Neuronal stem cell (in vitro differentiated cells): ENCODE measurements around the gene TBX2.

Experiments used
- DNase-seq: peaks from one replicate; pipeline ENCODE4 v3.0.0-alpha.2; 2013; ENCODE audit warnings: low spot score
- H2AFZ ChIP-seq: one replicate; pipeline ENCODE4 v1.6.1; 2013; ENCODE audit warnings: mild to moderate bottlenecking, low read length, inconsistent platforms
- H2AK5ac ChIP-seq: 2 replicates; pipeline ENCODE4 v1.6.1; 2013; ENCODE audit warnings: low read depth, mild to moderate bottlenecking, inconsistent platforms, low read length, moderate library complexity, mixed read lengths
- H2BK120ac ChIP-seq: 2 replicates; pipeline ENCODE4 v1.6.1; 2013; ENCODE audit warnings: low read depth, mild to moderate bottlenecking, inconsistent platforms, low read length, moderate library complexity, mixed read lengths
- H2BK12ac ChIP-seq: one replicate; pipeline ENCODE4 v1.6.1; 2013; ENCODE audit warnings: low read length, inconsistent platforms
- H2BK15ac ChIP-seq: 2 replicates; pipeline ENCODE4 v1.6.1; 2013; ENCODE audit warnings: mild to moderate bottlenecking, low read length, inconsistent platforms, mixed read lengths
- H2BK5ac ChIP-seq: one replicate; pipeline ENCODE4 v1.6.1; 2013; ENCODE audit warnings: inconsistent platforms, mild to moderate bottlenecking, low read length, moderate library complexity
- H3K14ac ChIP-seq: one replicate; pipeline ENCODE4 v1.6.1; 2013; ENCODE audit warnings: low read length, inconsistent platforms
- H3K18ac ChIP-seq: 2 replicates; pipeline ENCODE4 v1.6.1; 2013; ENCODE audit warnings: low read length, inconsistent platforms
- H3K23ac ChIP-seq: 2 replicates; pipeline ENCODE4 v1.6.1; 2013; ENCODE audit warnings: low read depth, mild to moderate bottlenecking, mixed read lengths, low read length, inconsistent platforms; ENCODE audit not compliant: poor library complexity
- H3K27ac ChIP-seq: replicated peaks from 3 replicates; pipeline ENCODE4 v1.5.1; 2013; ENCODE audit warnings: low read length, inconsistent platforms
- H3K27me3 ChIP-seq, 3 experiments: 2 replicates each; pipeline ENCODE4 v1.6.1; 2013; ENCODE audit warnings: low read length in 3 of 3, mild to moderate bottlenecking in 2 of 3, inconsistent platforms in 1 of 3, low read depth in 1 of 3, mixed read lengths in 1 of 3, moderate library complexity in 1 of 3; ENCODE audit not compliant: control insufficient read depth in 3 of 3, insufficient read depth in 3 of 3
- H3K36me3 ChIP-seq, 2 donors: replicated peaks in 1 of 2; 2 replicates each; pipeline ENCODE4 v1.6.1; 2013; ENCODE audit warnings: low read length in 2 of 2; ENCODE audit not compliant: control insufficient read depth in 2 of 2, insufficient read depth in 2 of 2
- H3K4ac ChIP-seq: 2 replicates; pipeline ENCODE4 v1.6.1; 2013; ENCODE audit warnings: inconsistent platforms, mild to moderate bottlenecking, low read length, moderate library complexity
- H3K4me1 ChIP-seq, 2 donors: 1 replicate in 1 of 2; 2 replicates in 1 of 2; pipeline ENCODE4 v1.6.1; 2013; ENCODE audit warnings: low read length in 2 of 2, low read depth in 1 of 2; ENCODE audit not compliant: control insufficient read depth in 2 of 2, insufficient read depth in 1 of 2
- H3K4me2 ChIP-seq: one replicate; pipeline ENCODE4 v1.6.1; 2013; ENCODE audit warnings: mild to moderate bottlenecking, low read length, inconsistent platforms; ENCODE audit not compliant: insufficient read depth, poor library complexity, severe bottlenecking
- H3K4me3 ChIP-seq, 2 donors: 2 replicates each; pipeline ENCODE4 v1.5.1; 2013; ENCODE audit warnings: low read length in 2 of 2, mild to moderate bottlenecking in 2 of 2, inconsistent platforms in 1 of 2, moderate library complexity in 1 of 2
- H3K79me1 ChIP-seq: one replicate; pipeline ENCODE4 v1.6.1; 2013; ENCODE audit warnings: low read depth, mild to moderate bottlenecking, inconsistent platforms, low read length, moderate library complexity
- H3K9ac ChIP-seq: one replicate; pipeline ENCODE4 v1.6.1; 2013; ENCODE audit warnings: mild to moderate bottlenecking, low read depth, low read length, inconsistent platforms; ENCODE audit not compliant: poor library complexity
- H3K9me3 ChIP-seq, 2 donors: replicated peaks in 1 of 2; 2 replicates each; pipeline versions ENCODE3 to v1.6.1; 2013; ENCODE audit warnings: low read length in 2 of 2, mild to moderate bottlenecking in 2 of 2, inconsistent platforms in 1 of 2, low read depth in 1 of 2, mixed read lengths in 1 of 2, moderate library complexity in 1 of 2; ENCODE audit not compliant: control insufficient read depth in 2 of 2, insufficient read depth in 1 of 2
- H4K8ac ChIP-seq: one replicate; pipeline ENCODE4 v1.6.1; 2013; ENCODE audit warnings: low read depth, mild to moderate bottlenecking, inconsistent platforms, low read length, moderate library complexity
- H4K91ac ChIP-seq: one replicate; pipeline ENCODE4 v1.6.1; 2013; ENCODE audit warnings: low read length, low read depth, mild to moderate bottlenecking, inconsistent platforms; ENCODE audit not compliant: poor library complexity
- WGBS, 2 donors: extraction: QIAGEN DNeasy Blood & Tissue Kit; methylation state at CpG; one replicate each; pipeline ENCODE4 v1.1.7; 2013; ENCODE audit warnings: missing lambda C conversion rate in 2 of 2, mixed read lengths in 1 of 2; ENCODE audit not compliant: insufficient read length in 2 of 2, insufficient replicate concordance in 1 of 2; ENCODE audit errors: extremely low coverage in 2 of 2; 5-methylcytosine and 5-hydroxymethylcytosine counted together

The TBX2 gene

DNA sequence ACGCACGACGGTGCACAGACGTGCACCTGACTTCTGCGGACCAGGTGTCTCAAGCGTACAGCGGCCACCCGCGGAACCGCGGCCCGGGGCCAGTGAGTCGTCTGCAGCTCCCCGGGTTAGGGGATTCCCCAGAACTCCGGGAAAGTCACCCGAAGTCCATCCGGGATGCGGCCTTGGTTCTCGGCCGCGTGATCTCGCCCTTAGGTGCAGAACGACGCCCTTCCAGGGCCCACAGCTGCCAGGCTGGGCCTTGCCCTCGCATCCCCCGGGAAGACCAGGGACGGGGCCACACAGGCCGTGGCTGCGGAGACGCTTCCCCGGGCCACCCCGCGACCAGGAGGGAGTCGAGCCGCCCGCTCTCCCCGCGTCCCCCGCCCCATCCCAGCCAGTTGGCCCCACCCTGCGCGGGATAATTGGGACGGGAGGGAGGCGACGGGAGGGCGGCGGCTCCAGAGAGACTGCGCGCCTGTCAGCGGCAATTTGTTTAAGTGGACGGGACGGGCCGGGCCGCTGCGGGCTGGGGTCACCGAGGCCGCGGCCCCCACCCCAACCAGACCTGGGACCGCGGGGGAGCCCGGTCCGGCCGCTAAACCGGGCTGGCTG is 3.6 kb upstream of the TBX2 start:
- peak overlapping the region; percentile 85 for H2BK15ac ChIP-seq
- no peak overlapping the region for H4K91ac ChIP-seq
- no peak overlapping the region for H2BK5ac ChIP-seq
- H3K4me2 ChIP-seq, result peak overlapping the region; percentile 18
- H2AK5ac ChIP-seq, result peak overlapping the region; percentile 89
- no peak overlapping the region for H4K8ac ChIP-seq
- H2BK12ac ChIP-seq, result no peak overlapping the region
- peak overlapping the region; percentile 93 for H3K18ac ChIP-seq
- H3K4me3 ChIP-seq, result no peak overlapping the region
- H3K9ac ChIP-seq, result no peak overlapping the region
- H3K79me1 ChIP-seq, result peaks cover 2% of the 10 kb centered on the region
- H2AFZ ChIP-seq, result peak overlapping the region; percentile 97
- WGBS, 2 donors, result no CpG with 5 or more reads among the region's 63 CpGs
- peak overlapping the region; percentile 99 for H3K23ac ChIP-seq
- no peaks in the 10 kb centered on the region for H3K36me3 ChIP-seq
- no peak for DNase-seq
- peaks cover 8 to 10% of the 10 kb centered on the region in 2 donors for H3K4me1 ChIP-seq
- H3K27ac ChIP-seq, result no peak overlapping the region
- H2BK120ac ChIP-seq, result peak overlapping the region; percentile 28
- peak overlapping the region; percentile 23 for H3K4ac ChIP-seq
- peaks cover 0 to 3% of the 10 kb centered on the region in 2 donors for H3K9me3 ChIP-seq
- H3K14ac ChIP-seq, result peak overlapping the region; percentile 99
- H3K27me3 ChIP-seq, result peaks cover 54 to 87% (median 77%) of the 10 kb centered on the region in 3 experiments

GRCh38 chr17:61396586-61397085 is 3.0 kb upstream of the TBX2 start:
- peaks cover 0 to 3% of the 10 kb centered on the region in 2 donors for H3K9me3 ChIP-seq
- no peak overlapping the region for H4K91ac ChIP-seq
- peak overlapping the region; percentile 89 for H2AK5ac ChIP-seq
- peak overlapping the region; percentile 66 for H3K18ac ChIP-seq
- H2BK5ac ChIP-seq, result peak overlapping the region; percentile 62
- H4K8ac ChIP-seq, result peak overlapping the region; percentile 82
- H3K4me2 ChIP-seq, result peak overlapping the region; percentile 65
- no peak overlapping the region for H2BK12ac ChIP-seq
- H3K36me3 ChIP-seq, result no peaks in the 10 kb centered on the region
- H3K27me3 ChIP-seq, result peaks cover 59 to 87% (median 81%) of the 10 kb centered on the region in 3 experiments
- peak overlapping the region; percentile 99 for H3K14ac ChIP-seq
- peak overlapping the region; percentile 85 for H2BK15ac ChIP-seq
- no peak for DNase-seq
- peak overlapping the region; percentile 23 for H3K4ac ChIP-seq
- H3K79me1 ChIP-seq, result peaks cover 2% of the 10 kb centered on the region
- peak overlapping the region; percentile 99 for H3K23ac ChIP-seq
- H3K4me3 ChIP-seq, result peak overlapping the region; percentile 47 to 49
- H2AFZ ChIP-seq, result peak overlapping the region; percentile 97
- WGBS, 2 donors, result no CpG with 5 or more reads among the region's 46 CpGs
- peak overlapping the region; percentile 28 for H2BK120ac ChIP-seq
- peaks cover 8 to 10% of the 10 kb centered on the region in 2 donors for H3K4me1 ChIP-seq
- H3K9ac ChIP-seq, result peak overlapping the region; percentile 57
- H3K27ac ChIP-seq, result no peak overlapping the region

DNA sequence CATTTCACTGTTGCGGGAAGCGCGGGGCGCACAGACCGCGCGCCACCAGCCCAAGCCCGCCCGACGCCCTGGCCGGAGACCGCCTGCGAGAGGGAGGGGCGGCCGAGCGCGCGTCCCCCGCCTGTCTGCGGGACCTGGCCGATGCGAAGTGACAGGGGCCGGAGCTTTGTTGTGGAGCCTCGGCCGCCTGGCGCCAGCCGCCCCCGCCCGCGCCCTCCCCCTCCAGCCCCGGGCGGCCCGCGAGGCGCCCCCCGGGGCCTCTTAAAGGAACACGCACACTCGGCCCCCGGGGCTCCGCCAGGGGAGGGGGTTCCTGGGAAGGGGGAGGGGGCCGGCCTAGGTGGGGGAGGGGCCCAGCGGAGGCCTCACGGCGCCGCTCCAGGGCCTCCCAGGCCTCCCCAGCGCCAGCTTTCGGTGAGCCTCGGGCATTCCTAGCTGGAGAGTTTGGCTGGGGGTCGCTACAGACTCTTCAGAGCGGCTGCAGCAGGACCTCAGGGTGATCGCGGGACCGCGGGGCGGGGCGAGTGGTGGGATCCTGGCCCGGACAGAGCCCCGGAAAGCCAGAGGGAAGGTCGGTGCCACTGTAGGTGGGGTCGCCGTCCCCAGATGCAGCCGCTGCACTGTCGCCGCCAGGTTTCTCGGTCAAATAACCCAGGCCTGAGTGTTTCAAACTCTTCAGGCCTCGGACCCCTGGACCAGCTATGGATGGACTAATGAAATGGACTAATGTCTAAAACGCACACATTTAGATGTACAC is 2.4 kb upstream of the TBX2 start:
- Histone ChIP-seq H3K27ac (no peak overlapping the region), H2BK12ac (no peak overlapping the region), H3K4me1 (peaks cover 8 to 10% of the 10 kb centered on the region in 2 donors), H3K36me3 (no peaks in the 10 kb centered on the region), H4K8ac (no peak overlapping the region), H3K79me1 (peaks cover 2% of the 10 kb centered on the region), H3K23ac (peak overlapping the region; percentile 99), H2AK5ac (peak overlapping the region; percentile 89), H3K9ac (peak overlapping the region; percentile 57), H3K4me3 (peak overlapping the region; percentile 49 to 51), H3K4ac (no peak overlapping the region), H2BK15ac (no peak overlapping the region), H3K27me3 (peaks cover 64 to 90% (median 87%) of the 10 kb centered on the region in 3 experiments), H2AFZ (peak overlapping the region; percentile 97), H4K91ac (no peak overlapping the region), H3K14ac (peak overlapping the region; percentile 99), H3K9me3 (peaks cover 0 to 5% of the 10 kb centered on the region in 2 donors), H2BK120ac (no peak overlapping the region), H3K18ac (peak overlapping the region; percentile 66), H3K4me2 (peak overlapping the region; percentile 65), H2BK5ac (peak overlapping the region; percentile 62)
- no peak for DNase-seq
- no CpG with 5 or more reads among the region's 67 CpGs for WGBS, 2 donors

GRCh38 chr17:61398721-61399130 is 917 bp upstream of the TBX2 start:
- H3K27ac ChIP-seq, result no peak overlapping the region
- H3K27me3 ChIP-seq, result peaks cover 77 to 99% (median 92%) of the 10 kb centered on the region in 3 experiments
- peaks cover 4% of the 10 kb centered on the region for H3K79me1 ChIP-seq
- H2BK120ac ChIP-seq, result no peak overlapping the region
- H2BK5ac ChIP-seq, result peak overlapping the region; percentile 53
- peak overlapping the region; percentile 94 for H2AFZ ChIP-seq
- peak overlapping the region in 1 of 2 donors; percentile 49 for H3K4me3 ChIP-seq
- H3K9ac ChIP-seq, result no peak overlapping the region
- no peak overlapping the region for H4K8ac ChIP-seq
- no peaks in the 10 kb centered on the region for H3K36me3 ChIP-seq
- peak overlapping the region; percentile 31 for H3K23ac ChIP-seq
- WGBS, 2 donors, result no CpG with 5 or more reads among the region's 34 CpGs
- no peak overlapping the region for H2BK15ac ChIP-seq
- no peak overlapping the region for H2BK12ac ChIP-seq
- peaks cover 0 to 7% of the 10 kb centered on the region in 2 donors for H3K9me3 ChIP-seq
- H3K4me2 ChIP-seq, result peak overlapping the region; percentile 89
- peak overlapping the region; percentile 80 for H3K18ac ChIP-seq
- no peak overlapping the region for H3K14ac ChIP-seq
- DNase-seq, result no peak
- no peak overlapping the region for H2AK5ac ChIP-seq
- peaks cover 8 to 11% of the 10 kb centered on the region in 2 donors for H3K4me1 ChIP-seq
- no peak overlapping the region for H4K91ac ChIP-seq
- no peak overlapping the region for H3K4ac ChIP-seq
